AG04450 (cell line): Measurements from ENCODE around the gene OR51B4. TPM values are rescaled to one million over a fixed set of nuclear protein-coding genes. Genes with fewer than 3 reads are reported as not detected.

ENCODE experiments used
- CTCF ChIA-PET: fragments of 300-600, 350-600 bp; formaldehyde crosslinking; extraction: SDS; loops from one replicate; lab custom pipeline; 2022; ENCODE audit warnings: antibody characterized with exemption, inconsistent platforms; lab: Charles Lee
- POLR2A ChIA-PET: fragments of 350-600 bp; formaldehyde crosslinking; extraction: SDS; loops from one replicate; lab custom pipeline; 2021; ENCODE audit warnings: antibody characterized with exemption, inconsistent platforms; lab: Yijun Ruan, JAX
- DNase-seq: peaks from one replicate; pipeline ENCODE4 v3.0.0-alpha.2; 2011; ENCODE audit warnings: low read depth, low spot score
- H3K27ac ChIP-seq: one replicate; pipeline ENCODE4 v1.5.1; 2012; ENCODE audit warnings: low read depth, low read length, control low read depth
- H3K27me3 ChIP-seq: one replicate; pipeline ENCODE4 v1.6.0; 2012; ENCODE audit warnings: low read length; ENCODE audit not compliant: control insufficient read depth, insufficient read depth
- H3K4me3 ChIP-seq: 2 replicates; pipeline ENCODE4 v1.5.1; 2011; ENCODE audit warnings: mild to moderate bottlenecking, low read depth, low read length, control low read depth
- H3K9me3 ChIP-seq: 2 replicates; pipeline ENCODE4 v1.5.1; 2012; ENCODE audit warnings: low read length; ENCODE audit not compliant: control insufficient read depth, insufficient read depth
- polyA plus RNA-seq: library from polyadenylated mRNA; depleted of rRNA; stranded (reverse); fragments of >200 nt; gene quantifications from 2 replicates; pipeline ENCODE4 v1.2.3, GENCODE V29; 2011
- TF ChIP-seq, protein P1 (sequence below): IDR thresholded peaks from 2 replicates; pipeline ENCODE4 v1.5.1; 2011; ENCODE audit warnings: low read depth, low read length, control low read depth, inconsistent platforms

The OR51B4 gene
- polyA plus RNA-seq, 1 experiment, result 0.82 TPM

DNA sequence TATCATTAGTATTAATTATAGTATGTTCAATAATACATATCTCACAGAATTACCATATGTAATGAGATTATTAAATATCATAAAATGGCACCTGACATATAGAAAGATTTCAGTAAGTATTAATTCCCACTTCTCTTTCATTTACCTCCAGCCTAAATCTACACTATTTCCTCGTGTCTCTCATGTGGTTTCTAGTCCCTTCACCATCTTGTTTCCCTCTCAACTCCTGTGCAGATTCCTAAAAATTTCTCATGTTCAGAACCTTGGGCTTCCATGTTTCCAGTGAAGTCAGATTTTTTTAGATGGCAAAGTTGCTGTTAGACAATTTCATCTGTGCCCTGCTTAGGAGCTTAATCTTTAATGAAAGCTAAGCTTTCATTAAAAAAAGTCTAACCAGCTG is 17.9 kb downstream of the OR51B4 start:
- DNase-seq, result no peak
- TF ChIP-seq, protein P1, sequence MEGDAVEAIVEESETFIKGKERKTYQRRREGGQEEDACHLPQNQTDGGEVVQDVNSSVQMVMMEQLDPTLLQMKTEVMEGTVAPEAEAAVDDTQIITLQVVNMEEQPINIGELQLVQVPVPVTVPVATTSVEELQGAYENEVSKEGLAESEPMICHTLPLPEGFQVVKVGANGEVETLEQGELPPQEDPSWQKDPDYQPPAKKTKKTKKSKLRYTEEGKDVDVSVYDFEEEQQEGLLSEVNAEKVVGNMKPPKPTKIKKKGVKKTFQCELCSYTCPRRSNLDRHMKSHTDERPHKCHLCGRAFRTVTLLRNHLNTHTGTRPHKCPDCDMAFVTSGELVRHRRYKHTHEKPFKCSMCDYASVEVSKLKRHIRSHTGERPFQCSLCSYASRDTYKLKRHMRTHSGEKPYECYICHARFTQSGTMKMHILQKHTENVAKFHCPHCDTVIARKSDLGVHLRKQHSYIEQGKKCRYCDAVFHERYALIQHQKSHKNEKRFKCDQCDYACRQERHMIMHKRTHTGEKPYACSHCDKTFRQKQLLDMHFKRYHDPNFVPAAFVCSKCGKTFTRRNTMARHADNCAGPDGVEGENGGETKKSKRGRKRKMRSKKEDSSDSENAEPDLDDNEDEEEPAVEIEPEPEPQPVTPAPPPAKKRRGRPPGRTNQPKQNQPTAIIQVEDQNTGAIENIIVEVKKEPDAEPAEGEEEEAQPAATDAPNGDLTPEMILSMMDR, result no peak
- Histone ChIP-seq H3K4me3 (no peak overlapping the region), H3K9me3 (no peaks in the 10 kb centered on the region), H3K27ac (no peak overlapping the region), H3K27me3 (no peaks in the 10 kb centered on the region)
- ChIA-PET CTCF (no interaction called here), POLR2A (no interaction called here)

DNA sequence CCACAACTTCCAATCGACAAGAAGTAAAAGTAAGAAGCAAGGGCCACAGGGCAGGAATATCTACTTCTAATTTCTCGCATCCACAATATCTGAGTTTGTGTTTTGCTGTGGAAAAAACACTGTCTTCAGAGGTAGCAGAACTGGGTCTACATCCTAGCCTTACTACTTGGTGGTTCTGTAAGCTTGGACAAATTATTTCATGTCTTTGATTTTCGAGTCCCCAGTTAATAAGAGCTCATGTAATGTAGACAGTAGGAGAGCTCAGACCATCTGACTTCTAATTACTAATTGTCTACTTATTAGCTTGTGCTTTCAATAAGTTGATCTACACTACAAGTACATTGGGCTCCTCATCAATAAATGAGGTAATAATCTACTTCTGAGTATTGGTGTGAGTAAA is 18.7 kb downstream of the OR51B4 start:
- ChIA-PET POLR2A (no interaction called here), CTCF (no interaction called here)
- Histone ChIP-seq H3K27ac (no peak overlapping the region), H3K9me3 (no peaks in the 10 kb centered on the region), H3K4me3 (no peak overlapping the region), H3K27me3 (no peaks in the 10 kb centered on the region)
- TF ChIP-seq, protein P1, result no peak
- DNase-seq, result no peak

DNA sequence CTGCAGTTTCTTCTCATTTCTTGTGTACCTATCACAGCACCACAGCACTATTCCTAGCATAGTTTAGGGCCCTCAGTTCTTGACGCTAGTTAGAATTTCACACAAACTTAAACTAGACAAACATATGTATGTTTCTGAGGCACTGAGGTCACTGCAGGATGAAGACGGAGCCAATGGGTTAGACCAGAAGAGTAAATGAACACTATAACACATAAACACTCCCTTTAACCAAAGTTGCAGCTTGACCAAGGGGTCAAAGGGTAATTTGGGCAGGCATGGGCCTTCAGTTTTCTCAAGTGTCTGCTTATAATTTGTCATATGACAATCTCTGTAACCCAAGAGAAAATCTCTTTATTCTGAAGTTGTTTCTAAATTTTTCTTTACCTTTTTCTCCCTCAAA is 19.1 kb downstream of the OR51B4 start:
- Histone ChIP-seq H3K27me3 (no peaks in the 10 kb centered on the region), H3K27ac (no peak overlapping the region), H3K4me3 (no peak overlapping the region), H3K9me3 (no peaks in the 10 kb centered on the region)
- DNase-seq, result no peak
- TF ChIP-seq, protein P1, result no peak
- ChIA-PET POLR2A (interaction anchor here (1.0 kb wide), 1 partner anchor 17 kb away, joined by 3 read pairs; no protein-coding TSS in a partner anchor), CTCF (interaction anchor here (1.2 kb wide), 1 partner anchor 8 kb away, joined by 3 read pairs; no protein-coding TSS in a partner anchor)

DNA sequence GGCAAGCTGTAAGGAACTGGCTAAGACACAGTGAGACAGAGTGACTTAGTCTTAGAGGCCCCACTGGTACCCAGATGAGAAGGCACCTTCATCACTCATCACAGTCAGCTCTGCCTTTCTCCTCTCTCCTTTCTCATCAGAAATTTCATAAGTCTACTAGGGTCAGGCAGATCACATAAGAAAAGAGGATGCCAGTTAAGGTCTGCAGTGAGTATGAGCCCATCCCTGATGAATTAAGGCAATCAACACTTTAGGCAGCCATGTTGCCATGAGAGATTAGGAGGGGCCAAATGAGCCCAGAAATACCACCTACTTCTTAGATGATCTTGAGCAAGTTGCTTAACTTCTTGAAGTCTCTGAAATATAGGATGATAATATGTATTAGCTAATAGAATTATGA is 20.1 kb downstream of the OR51B4 start:
- ChIA-PET CTCF (interaction anchor here (1.2 to 1.9 kb wide), 3 partner anchors 8 to 89 kb away, joined by 3 to 8 read pairs (median 6); no protein-coding TSS in a partner anchor), POLR2A (interaction anchor here (1.0 to 1.7 kb wide), 2 partner anchors 19 to 83 kb away, joined by 3 to 14 read pairs; no protein-coding TSS in a partner anchor)
- no peak for DNase-seq
- no peak overlapping the region for H3K27ac ChIP-seq
- H3K9me3 ChIP-seq, result no peaks in the 10 kb centered on the region
- no peak overlapping the region for H3K4me3 ChIP-seq
- TF ChIP-seq, protein P1, result no peak
- no peaks in the 10 kb centered on the region for H3K27me3 ChIP-seq

DNA sequence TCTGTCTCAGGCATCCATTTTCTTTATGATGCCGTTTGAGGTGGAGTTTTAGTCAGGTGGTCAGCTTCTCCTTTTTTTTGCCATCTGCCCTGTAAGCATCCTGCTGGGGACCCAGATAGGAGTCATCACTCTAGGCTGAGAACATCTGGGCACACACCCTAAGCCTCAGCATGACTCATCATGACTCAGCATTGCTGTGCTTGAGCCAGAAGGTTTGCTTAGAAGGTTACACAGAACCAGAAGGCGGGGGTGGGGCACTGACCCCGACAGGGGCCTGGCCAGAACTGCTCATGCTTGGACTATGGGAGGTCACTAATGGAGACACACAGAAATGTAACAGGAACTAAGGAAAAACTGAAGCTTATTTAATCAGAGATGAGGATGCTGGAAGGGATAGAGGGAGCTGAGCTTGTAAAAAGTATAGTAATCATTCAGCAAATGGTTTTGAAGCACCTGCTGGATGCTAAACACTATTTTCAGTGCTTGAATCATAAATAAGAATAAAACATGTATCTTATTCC is 21.1 kb downstream of the OR51B4 start:
- H3K27me3 ChIP-seq, result no peaks in the 10 kb centered on the region
- CTCF ChIA-PET, result interaction anchor here (0.6 to 1.9 kb wide), 4 partner anchors 9 to 598 kb away, joined by 3 to 8 read pairs (median 4); no protein-coding TSS in a partner anchor
- H3K27ac ChIP-seq, result no peak overlapping the region
- H3K9me3 ChIP-seq, result no peaks in the 10 kb centered on the region
- POLR2A ChIA-PET, result interaction anchor here (0.6 to 1.7 kb wide), 5 partner anchors 9 to 84 kb away, joined by 3 to 14 read pairs (median 3); no protein-coding TSS in a partner anchor
- peak; percentile 99 for DNase-seq
- H3K4me3 ChIP-seq, result no peak overlapping the region
- TF ChIP-seq, protein P1, result no peak
